NCI-H510A treated with DMSO at 0.1 percent for 48 hours (cell line): ENCODE data around the gene PLCD3.

ENCODE experiments used
- DNase-seq: peaks from one replicate; lab custom pipeline; 2025; lab: John Stamatoyannopoulos, UW

The PLCD3 gene

DNA sequence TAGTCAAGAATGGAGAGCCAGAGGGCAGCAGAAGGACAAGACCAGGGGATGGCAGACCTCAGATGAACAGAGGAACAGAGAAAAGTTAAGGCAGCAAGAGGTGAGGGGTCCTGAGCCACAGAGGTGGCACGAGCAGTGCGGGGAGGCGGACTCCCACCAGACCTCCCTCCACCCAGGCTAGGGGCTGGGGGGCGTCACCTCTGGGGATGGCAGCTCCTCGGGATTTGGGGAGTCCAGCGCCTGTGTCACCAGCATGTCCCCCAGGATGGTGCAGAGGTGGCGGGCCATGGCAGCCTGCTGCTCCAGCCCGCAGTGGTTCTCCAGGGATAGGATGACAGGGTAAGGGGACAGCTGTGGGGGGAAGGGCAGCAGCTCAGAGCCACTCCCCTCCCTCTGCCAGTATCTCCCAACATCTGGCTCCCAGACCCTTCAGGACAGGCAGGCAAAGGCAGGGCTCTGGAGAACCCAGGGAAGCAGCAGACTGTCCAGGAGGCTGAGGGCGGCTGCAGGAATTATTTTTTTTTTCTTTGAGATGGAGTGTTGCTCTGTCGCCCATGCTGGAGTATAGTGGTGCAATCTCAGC, 15.8 kb downstream of the PLCD3 start:
- no peak for DNase-seq

DNA sequence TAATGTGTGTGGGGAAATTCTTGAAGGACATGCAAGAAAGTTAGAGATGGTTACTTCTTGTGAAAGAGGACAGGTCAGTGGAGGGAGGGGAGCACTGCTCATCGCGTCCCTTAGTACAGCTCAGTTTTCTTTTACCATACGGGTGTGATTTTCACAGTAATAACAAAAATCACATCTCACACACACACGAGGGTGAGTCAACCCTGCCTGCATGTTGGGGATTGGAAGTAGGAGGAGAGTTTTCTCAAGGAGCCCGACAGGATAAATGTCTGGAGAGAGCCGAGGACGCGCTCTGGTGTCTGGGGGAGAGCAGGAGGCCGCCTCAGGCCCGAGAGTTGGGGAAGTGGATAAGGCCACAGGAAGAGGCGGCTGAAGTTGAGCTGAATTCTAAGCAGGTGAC, 16.4 kb downstream of the PLCD3 start:
- no peak for DNase-seq

DNA sequence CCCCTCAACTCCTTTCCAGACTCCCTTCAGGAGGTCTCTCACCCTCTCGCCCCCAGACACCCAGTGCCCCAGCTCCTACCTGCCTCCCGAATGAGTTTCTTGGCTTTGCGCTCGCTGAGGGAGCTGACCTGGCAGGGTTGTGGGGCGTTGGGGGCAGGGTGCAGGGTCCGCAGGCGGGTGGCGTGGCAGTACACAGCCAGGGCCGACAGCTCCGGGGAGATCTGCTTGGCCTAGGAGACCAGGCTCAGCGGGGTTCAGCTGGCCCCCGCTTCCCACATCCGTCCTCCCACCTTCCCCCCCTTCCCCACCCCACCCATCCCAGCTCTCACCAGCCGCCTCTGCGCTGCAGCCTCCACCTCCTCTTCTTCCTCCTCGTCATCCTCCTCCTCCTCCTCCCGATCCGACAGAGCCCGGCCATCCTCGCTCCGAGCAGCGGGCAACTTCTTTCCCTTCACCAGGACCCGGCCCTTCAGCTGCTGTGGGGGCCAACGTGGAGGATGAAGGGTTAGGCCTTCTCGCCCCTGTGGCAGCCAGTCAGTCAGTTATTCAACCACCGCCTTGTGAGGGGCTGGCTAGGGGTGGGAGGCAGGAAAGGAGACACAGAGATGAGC, 17.2 kb downstream of the PLCD3 start:
- no peak for DNase-seq

DNA sequence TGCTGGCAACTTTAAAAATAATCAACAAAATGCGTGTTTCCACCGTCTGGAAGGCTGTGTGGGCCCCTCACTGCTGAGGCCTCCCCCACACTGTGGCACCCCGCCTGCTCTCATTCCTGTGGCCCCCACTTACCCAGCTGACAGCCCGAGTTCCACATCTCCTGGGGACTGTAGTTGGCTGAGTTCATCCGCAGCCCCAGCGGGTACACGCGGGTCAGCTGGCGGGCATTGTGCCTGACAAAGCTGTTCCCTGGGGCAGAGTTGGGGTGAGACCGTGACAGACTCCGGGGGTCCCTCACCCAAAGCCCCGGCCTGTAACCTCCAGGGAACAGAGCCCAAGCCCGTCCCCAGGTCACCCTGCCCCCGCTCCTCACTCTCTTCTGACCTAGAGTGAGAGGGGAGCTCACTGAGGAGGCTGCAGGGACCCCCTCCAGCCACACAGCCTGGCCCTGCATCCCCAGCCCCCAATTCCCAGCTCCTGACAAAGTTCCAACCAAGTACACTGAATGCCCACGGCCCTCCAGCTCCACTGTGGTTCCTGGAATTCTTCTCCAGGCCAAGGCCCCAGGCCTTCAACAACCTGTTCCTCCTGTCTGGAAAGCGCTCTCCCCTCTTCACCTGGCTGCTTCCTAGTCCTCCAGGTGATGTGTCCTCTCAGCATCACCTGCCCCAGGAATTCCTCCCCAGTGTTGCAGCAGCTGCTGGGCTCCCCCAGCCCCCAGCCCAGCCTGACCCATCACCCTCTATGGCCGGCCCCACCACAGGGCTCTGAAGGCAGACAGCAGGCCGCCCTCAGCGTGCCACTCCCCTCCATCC, 18.0 kb downstream of the PLCD3 start:
- no peak for DNase-seq

DNA sequence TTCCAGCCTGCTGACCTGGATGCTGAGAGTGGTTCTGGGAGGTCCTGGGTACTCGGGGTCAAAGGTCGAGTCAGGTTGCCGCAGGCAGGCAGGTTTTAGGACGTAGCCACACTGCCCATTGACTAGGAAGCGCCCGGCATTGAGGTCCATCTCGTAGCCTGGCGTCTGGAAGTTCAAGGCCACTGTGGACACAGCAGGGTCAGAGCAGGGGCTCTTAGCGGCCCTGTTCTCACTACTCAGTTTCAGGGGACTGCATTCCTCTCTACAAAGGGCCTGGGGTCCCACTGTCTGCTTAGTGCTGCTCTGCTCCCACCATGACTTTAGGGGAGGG, 18.9 kb downstream of the PLCD3 start:
- DNase-seq = no peak

DNA sequence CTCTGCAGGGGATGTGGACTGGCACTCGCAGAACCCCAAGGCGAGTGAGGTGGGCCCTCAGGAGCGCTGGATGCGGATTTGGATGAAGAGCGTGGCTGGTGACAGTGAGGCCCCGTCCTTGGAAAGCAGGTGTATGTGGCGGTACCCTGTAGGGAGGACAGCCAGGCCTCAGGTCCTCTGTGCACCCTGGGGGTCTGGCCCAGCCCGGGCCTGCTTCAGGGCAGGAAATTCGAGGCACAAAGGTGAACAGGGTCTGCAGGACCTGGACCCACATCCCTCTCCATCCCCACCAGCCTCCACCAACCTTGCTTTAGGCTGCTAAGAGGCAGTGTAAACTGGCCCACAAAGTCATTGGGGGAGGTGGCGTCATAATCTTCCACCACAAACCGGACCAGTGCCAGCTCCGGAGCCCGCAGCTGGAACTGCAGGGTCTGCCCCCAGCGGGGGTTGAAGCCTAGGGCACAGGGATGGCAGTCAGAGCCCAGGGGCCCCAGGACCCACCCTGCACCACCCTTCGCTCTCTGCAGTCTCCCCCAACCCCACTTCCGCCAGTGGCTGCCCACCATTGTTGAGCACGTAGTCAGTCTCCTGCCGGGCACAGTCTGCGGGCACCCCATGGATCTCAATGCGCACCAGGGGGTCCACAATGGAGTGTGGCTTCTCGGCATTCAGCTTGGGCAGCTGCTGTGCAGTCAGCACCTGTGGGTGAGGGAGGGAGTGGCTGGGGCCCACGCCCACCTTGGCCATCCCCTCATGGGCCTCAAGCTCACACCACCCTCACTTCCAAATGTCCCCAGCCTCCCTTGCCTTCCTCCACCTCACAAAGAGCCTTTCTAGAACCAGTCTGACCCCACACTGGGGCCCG, 19.5 kb downstream of the PLCD3 start:
- no peak for DNase-seq

DNA sequence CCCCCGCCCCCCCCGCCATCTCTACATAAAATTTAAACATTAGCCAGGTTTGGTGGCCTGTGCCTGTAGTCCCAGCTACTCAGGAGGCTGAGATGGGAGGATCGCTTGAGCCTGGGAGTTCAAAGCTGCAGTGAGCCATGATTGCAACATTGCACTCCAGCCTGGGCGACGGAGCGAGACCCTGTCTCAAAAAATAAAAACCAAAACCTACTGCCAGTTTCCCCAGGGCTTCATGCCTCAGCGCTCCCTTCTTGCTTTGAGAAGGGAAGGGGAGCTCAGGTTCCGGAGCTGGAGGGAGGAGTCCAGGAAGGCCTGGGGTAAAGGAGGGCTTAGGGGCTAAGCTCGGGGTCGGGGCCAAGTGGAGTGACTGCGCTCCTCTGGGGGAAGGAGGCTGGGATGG, 20.5 kb downstream of the PLCD3 start:
- DNase-seq = no peak

DNA sequence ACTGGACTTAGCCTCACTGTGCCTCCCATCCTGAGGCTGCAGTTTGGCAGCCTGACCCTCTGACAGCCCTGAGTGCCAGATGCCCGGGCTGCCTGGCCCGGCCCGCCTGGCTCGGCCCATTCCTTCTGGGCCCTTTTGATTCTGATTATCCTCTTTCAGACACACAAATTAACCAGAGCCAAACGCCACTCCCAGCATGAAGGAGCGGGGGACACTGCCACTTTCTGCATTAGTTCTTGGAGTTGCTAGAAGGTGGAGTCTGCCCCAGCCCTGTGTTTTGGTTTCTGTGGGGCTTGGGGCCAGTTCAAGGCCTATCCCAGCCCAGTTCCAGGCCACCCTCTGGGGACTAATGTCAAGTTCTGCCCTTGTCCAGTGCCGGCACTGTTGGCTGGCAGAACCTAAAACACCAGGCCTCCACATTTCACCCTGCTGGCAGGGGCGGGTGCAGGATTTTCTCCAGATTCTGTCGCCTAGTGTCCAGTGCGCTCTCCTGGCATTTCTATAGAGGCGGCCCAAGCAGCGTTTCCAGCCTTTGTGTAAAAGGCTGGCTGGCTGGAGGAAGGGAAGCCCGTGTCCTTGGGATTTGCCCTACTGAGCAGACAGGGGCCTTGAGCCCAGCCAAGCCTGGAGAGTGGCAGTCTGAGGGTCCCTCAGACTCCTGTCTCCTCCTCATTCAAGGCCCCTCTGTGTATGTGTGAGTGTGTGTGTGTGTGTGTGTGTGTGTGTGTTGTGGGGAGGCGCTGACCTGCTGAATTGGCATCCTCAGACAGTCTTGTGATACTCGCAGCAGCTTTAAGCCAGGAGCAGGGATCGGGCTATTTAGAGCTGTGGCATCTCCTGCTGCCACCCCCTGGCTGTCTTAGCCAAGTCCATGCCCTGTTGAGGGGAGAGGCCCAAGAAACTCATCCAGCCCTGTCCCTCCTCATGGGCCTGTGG, 21.4 kb downstream of the PLCD3 start:
- no peak for DNase-seq

DNA sequence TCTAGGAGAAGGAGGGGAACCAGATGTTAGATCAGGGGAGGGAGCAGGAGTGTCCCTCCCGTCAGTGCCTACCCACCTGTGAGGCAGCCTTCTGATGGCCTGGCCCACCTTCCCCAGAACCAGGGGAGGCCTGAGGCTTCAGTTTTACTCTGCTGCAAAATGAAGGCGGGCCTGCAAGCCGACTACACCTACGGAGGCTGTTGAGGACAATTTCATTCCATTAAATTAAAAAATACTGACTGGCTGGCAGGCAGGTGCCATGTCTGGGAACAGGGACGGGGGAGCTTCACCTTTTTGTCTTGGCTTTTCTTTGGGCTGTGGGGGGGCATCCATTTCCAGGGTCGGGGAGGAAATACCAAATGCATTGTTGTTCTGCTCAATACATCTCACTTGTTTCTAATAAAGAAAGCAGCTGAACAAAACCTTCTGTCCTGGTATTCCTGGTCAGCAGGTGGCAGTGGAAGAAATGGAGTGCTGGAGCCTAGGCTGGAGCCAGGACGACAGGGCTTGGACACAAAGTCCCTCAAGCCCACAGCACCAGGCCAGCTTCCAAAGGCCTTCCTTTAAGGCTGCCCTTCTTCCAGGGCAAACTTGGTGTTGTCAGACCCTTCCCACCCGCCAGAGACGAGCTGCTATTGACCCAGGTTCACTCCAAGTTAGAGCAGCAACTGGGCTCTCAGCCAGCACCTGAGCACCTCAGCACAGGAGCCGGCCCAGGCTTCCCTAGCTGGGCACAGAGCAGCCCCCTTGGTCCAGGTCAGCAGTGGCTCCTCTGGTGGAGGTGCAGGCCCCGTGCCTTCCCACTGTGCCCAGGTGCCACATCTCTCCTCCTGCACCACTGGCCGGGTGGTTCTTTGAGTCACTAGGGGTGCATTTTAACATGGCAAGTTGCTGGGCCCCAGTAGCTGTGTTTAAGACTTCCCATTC, 23.5 kb downstream of the PLCD3 start:
- no peak for DNase-seq

DNA sequence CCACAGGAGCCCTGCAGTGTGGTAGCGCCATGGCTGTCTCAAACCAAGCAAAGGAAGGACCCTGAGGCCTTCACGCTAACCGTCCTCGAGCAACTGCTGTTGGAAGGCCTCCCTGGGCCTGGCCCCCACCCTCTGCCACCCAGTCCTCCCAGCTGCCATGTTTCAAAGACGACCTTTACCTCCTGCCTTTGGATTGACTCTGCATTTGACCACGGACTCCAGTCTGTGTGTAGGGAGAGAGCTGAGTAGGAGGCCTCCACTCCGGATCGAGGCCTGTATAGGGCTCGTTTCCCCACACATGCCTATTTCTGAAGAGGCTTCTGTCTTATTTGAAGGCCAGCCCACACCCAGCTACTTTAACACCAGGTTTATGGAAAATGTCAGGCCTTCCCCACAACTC, 24.3 kb downstream of the PLCD3 start:
- no peak for DNase-seq

DNA sequence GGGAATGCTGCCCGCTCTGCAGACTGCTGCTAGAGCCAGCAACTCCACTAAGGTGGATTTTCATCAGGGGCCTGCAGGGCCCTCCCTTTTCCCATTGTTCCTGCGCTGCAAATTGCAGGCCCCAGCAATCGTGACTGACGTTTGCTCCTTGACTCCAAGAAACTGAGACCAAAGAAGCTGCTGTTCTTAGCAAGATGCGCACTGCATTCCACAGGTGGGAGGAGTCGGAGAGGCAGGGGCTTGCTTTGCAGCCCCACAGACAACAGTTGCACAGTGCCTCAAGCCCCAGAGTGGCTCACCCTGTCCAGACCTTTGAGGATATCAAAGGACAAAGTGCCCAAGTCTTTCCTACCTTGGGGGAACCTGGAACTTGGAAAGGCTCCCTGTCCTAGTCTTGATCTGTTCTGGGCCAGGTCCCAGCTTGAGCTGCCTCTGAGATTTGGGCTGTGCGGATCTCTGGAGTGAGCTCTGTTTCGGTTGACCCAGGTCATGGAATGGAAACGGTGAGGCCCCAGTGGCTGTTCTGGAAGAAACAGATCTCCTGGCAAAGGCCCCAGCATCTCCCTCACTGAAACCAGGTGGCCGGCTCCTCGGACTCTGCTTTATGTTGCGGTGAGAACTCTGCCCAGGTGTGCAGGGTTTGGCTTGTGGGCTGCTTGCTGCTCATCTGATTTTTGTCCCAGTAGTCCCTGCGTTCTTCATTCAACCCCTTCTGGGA, 24.9 kb downstream of the PLCD3 start:
- DNase-seq = no peak

DNA sequence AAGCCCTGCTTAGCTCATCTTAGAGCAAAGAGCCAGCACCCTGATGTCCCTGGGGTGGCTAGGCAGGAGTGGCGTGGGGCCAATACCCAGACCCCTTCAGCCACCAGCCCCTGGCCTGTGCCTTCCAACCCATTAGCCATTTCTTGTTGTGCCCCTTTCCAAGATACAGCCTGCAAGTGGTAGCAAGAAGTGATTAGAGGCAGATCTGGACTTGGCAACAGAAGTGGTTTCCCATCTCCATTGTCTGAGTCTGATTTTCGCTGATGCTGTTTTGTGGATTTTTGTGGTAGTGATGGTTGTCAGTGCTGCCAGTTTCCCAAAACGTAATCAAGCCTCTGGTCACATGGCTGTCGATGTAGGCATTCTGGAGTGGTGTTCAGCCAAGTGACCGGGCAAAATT, 25.7 kb downstream of the PLCD3 start:
- DNase-seq = no peak

DNA sequence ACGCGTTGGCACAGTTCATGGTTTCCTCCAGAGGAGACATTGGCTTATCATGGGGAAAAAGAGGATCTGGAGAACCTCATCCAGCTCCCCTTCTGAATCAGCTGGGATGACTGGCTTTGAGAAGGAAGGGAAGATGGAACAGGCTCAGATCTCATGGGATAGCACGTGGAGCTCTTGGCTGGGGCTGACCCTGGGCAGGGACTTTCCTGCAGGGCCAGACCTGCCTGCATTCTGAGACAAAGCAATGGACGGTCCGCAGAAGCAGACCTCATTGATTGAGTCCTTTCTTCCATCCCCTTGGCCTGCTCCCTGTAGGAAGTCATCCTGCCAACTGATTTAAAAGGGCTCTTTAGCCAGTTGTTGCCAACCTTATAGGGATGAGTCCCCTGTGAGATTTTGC, 26.2 kb downstream of the PLCD3 start:
- DNase-seq = no peak

DNA sequence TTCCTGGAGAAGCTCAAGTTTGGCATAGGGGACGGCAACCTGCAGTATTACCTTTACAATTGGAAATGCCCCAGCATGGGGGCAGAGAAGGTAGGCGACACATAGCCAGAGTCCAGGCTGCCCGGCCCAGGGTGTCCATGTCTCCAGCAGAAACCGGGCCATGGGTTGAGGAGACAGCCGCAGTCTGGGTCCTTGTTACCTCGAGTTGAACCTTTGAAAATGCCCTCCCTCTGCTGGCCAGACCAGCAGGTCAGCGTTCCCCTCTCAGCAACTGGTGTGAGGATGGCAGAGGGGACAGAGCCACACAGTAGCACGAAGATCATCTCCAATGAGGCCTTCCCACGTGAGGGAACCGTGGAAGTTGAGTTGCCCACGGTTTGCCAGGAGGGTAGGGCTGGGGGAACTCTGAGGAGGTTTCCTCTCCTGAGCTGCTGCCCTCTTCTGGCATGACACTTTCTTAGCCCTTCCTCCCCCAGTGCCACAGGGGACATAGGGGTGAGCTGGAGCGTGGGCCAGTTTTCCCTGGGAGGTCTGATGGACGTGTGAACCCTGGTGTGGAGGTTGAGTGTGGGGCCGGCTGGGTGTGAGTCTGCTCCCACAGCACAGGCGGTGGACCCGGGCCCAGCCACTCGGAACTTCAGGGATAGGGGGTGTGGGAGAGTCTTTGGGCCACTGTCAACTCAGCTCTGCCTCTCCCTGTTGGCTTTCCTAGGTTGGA, 27.2 kb downstream of the PLCD3 start:
- DNase-seq = no peak

DNA sequence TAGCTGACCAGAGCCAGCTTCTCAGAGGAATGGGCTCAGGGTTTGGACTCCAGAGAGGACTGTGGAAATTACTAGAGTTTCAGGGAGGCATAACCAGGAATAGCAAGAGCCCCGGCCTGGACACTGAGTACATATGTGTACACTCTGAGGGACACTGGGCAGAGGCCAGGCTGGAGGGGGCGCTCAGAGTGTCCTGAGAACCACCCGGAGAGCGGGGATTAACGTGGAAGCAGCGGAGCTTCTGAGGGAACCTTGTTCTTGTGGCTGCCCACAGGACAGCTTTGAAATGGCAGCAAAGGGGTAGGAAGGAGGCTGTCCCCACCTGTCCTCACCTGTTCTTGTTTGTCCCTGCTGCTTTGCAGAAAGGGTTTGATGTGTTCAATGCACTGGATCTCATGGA, 27.8 kb downstream of the PLCD3 start:
- DNase-seq = no peak

DNA sequence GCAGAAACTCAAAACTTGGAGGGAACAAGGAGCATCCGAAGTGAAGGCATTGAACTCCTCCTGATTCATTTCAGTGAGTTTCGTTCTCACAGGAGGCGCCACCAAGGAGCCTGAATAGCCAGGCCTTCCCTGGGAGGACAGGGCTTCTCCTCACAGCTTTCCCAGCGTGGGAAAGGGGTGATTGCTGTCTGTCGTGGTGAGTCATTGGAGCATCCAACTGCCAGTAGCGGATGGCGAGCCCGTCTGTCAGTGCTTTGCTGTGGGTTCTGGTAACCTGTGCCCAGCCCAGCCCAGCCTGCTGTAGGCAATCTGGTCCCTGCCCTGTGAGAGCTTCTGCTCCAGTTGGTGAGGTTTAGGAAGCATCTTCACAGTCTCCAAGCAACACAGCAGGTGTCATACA, 28.3 kb downstream of the PLCD3 start:
- DNase-seq = no peak

DNA sequence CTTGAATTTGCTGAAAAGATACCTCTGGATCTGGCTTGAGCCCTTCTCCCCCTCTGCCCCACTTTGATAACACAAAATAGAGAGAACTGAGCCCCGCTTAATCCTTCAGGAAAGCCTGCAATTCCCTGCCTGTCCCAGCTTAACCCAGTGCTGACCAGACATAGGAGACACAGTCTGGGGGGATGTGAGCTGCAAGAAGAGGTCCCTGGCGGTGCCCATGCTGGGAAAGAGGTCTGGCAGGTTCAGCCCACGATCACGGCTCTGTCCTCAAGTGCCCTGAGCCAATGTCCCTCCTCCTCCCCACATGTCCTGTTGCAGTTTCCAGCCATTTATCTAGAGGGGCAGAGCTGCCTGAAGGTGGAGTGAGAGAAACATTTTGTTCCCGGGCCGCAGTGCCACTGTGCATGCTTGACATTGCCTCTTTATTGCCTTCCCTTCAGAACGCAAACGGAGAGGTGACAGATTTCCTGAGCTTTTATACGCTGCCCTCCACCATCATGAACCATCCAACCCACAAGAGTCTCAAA, 29.0 kb downstream of the PLCD3 start:
- DNase-seq = no peak

DNA sequence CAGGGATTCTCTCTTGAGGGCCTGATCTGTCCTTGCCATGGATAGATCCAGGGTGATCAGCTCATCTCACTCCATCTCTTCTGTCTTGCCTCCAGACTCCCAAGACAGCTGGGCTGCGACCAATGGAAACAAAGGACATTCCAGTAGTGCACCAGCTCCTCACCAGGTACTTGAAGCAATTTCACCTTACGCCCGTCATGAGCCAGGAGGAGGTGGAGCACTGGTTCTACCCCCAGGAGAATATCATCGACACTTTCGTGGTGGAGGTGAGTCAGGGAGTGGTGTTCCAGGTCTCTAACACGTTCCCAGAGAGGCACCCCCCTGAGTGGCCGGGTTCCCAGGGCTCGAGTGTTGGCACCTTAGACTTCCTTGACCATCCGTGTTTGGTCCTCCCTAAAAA, 29.5 kb downstream of the PLCD3 start:
- DNase-seq = no peak
